Hepatocyte (in vitro differentiated cells): ENCODE measurements around the gene MAGI2. TPM values are rescaled to one million over a fixed set of nuclear protein-coding genes. Genes with fewer than 3 reads are reported as not detected.

Experiments used
- DNase-seq: peaks from one replicate; pipeline ENCODE4 v3.0.0-alpha.2; 2016; ENCODE audit warnings: low spot score
- H2AFZ ChIP-seq: fragments of 200-600 bp; sonication (generic); 2 replicates; pipeline ENCODE4 v1.6.0; 2016; ENCODE audit warnings: antibody characterized with exemption, mild to moderate bottlenecking
- H3K27ac ChIP-seq: fragments of 200-600 bp; sonication (generic); 2 replicates; pipeline ENCODE4 v1.5.1; 2016; ENCODE audit warnings: mild to moderate bottlenecking
- H3K27me3 ChIP-seq: fragments of 200-600 bp; sonication (generic); 2 replicates; pipeline ENCODE4 v1.6.1; 2016
- H3K36me3 ChIP-seq: fragments of 200-600 bp; sonication (generic); replicated peaks from 2 replicates; pipeline ENCODE4 v1.5.1; 2016; ENCODE audit warnings: low read depth; ENCODE audit not compliant: insufficient read depth
- H3K4me1 ChIP-seq: fragments of 200-600 bp; sonication (generic); 2 replicates; pipeline ENCODE4 v1.5.1; 2016; ENCODE audit warnings: mild to moderate bottlenecking, moderate library complexity; ENCODE audit not compliant: insufficient read depth
- H3K4me2 ChIP-seq: fragments of 200-600 bp; sonication (generic); 2 replicates; pipeline ENCODE4 v1.6.0; 2016
- H3K4me3 ChIP-seq: fragments of 200-600 bp; sonication (generic); 2 replicates; pipeline ENCODE4 v1.5.1; 2016; ENCODE audit warnings: mild to moderate bottlenecking
- H3K79me2 ChIP-seq: fragments of 200-600 bp; sonication (generic); 2 replicates; pipeline ENCODE4 v1.6.0; 2017; ENCODE audit warnings: mild to moderate bottlenecking
- H3K9me2 ChIP-seq: fragments of 200-600 bp; sonication (generic); replicated peaks from 2 replicates; pipeline ENCODE4 v1.6.0; 2017; ENCODE audit warnings: mild to moderate bottlenecking; ENCODE audit not compliant: insufficient read depth
- H3K9me3 ChIP-seq: fragments of 200-600 bp; sonication (generic); 2 replicates; pipeline ENCODE4 v1.5.1; 2016; ENCODE audit warnings: low read depth, mild to moderate bottlenecking
- H4K20me1 ChIP-seq: fragments of 200-600 bp; sonication (generic); 2 replicates; pipeline ENCODE4 v1.6.0; 2016; ENCODE audit warnings: mild to moderate bottlenecking; ENCODE audit not compliant: insufficient read depth, poor library complexity, severe bottlenecking
- CTCF ChIP-seq: fragments of 200-600 bp; sonication (generic); IDR thresholded peaks from 2 replicates; pipeline ENCODE4 v1.5.1; 2016; ENCODE audit warnings: antibody characterized with exemption, mild to moderate bottlenecking; ENCODE audit not compliant: poor library complexity
- EZH2 ChIP-seq: fragments of 200-600 bp; sonication (generic); IDR thresholded peaks from 2 replicates; pipeline ENCODE4 v1.6.1; 2016; ENCODE audit warnings: antibody characterized with exemption, mild to moderate bottlenecking, borderline replicate concordance
- EZH2phosphoT487 ChIP-seq: fragments of 200-600 bp; sonication (generic); IDR thresholded peaks from one replicate; pipeline ENCODE4 v1.6.1; 2018; ENCODE audit warnings: antibody characterized with exemption, mild to moderate bottlenecking, low read depth, moderate library complexity; ENCODE audit not compliant: unreplicated experiment, severe bottlenecking
- WGBS: methylation state at CpG from one replicate; pipeline ENCODE4 v1.1.6; 2016; ENCODE audit warnings: low lambda C conversion rate; ENCODE audit errors: missing lambda C conversion rate; 5-methylcytosine and 5-hydroxymethylcytosine counted together
- polyA plus RNA-seq: library from polyadenylated mRNA; unstranded; fragments of >200 nt; fragmentation: Nextera tagmentation; extraction: Ambion mirVana; gene quantifications from 2 replicates; pipeline ENCODE4 v1.2.1, GENCODE V29; 2016
- total RNA-seq: library from RNA; depleted of rRNA; stranded (reverse); fragments of >200 nt; gene quantifications from 2 replicates; pipeline ENCODE4 v1.2.3, GENCODE V29; 2014

Gene MAGI2
- total and polyA plus RNA-seq, 2 experiments from 2014 or later, result 3.1 to 6.7 TPM

GRCh38 chr7:79301419-79301818, 152.0 kb downstream of the MAGI2 start:
- no peaks in the 10 kb centered on the region for H3K4me1 ChIP-seq
- H3K36me3 ChIP-seq, result no peaks in the 10 kb centered on the region
- H3K4me2 ChIP-seq, result no peak overlapping the region
- no peaks in the 10 kb centered on the region for H3K9me2 ChIP-seq
- H3K9me3 ChIP-seq, result no peaks in the 10 kb centered on the region
- no peak overlapping the region for H2AFZ ChIP-seq
- H3K27me3 ChIP-seq, result no peaks in the 10 kb centered on the region
- H4K20me1 ChIP-seq, result no peaks in the 10 kb centered on the region
- no peak for DNase-seq
- TF ChIP-seq CTCF (no peak), EZH2phosphoT487 (no peak), EZH2 (no peak)
- H3K4me3 ChIP-seq, result no peak overlapping the region
- no peak overlapping the region for H3K27ac ChIP-seq
- H3K79me2 ChIP-seq, result no peaks in the 10 kb centered on the region

- Histone ChIP-seq H3K4me3 (no peak overlapping the region), H3K4me2 (no peak overlapping the region), H3K79me2 (no peaks in the 10 kb centered on the region), H3K36me3 (no peaks in the 10 kb centered on the region), H2AFZ (no peak overlapping the region), H3K4me1 (no peaks in the 10 kb centered on the region), H3K9me2 (no peaks in the 10 kb centered on the region), H3K9me3 (no peaks in the 10 kb centered on the region), H4K20me1 (no peaks in the 10 kb centered on the region), H3K27me3 (no peaks in the 10 kb centered on the region), H3K27ac (no peak overlapping the region)
- DNase-seq, result no peak
- TF ChIP-seq EZH2phosphoT487, result no peak
Measured at GRCh38 chr7:79300573-79300972, 152.9 kb downstream of the MAGI2 start.

GRCh38 chr7:79298145-79298760, 155.2 kb downstream of the MAGI2 start:
- H3K9me2 ChIP-seq, result no peaks in the 10 kb centered on the region

More at GRCh38 chr7:79298145-79298760, 155.2 kb downstream of the MAGI2 start:
- WGBS, result 75% methylated on average over 3 of the region's 3 CpGs
- Histone ChIP-seq H3K4me3 (no peak overlapping the region), H3K27ac (no peak overlapping the region), H3K27me3 (no peaks in the 10 kb centered on the region), H2AFZ (no peak overlapping the region), H4K20me1 (no peaks in the 10 kb centered on the region), H3K79me2 (no peaks in the 10 kb centered on the region), H3K4me1 (no peaks in the 10 kb centered on the region), H3K9me3 (no peaks in the 10 kb centered on the region), H3K4me2 (no peak overlapping the region), H3K36me3 (no peaks in the 10 kb centered on the region)
- DNase-seq, result peak; percentile 69
- no peak for TF ChIP-seq EZH2
- no peak for TF ChIP-seq EZH2phosphoT487
- peak; percentile 88 for TF ChIP-seq CTCF
